SU-DHL-6 (cell line): ENCODE data around the gene RNFT2.

Experiments
- H2AFZ ChIP-seq: fragments of 200-600 bp; sonication (generic); 2 replicates; pipeline ENCODE4 v1.6.1; 2014; ENCODE audit warnings: low read depth, mild to moderate bottlenecking, moderate library complexity, mixed read lengths, antibody characterized with exemption, low read length; ENCODE audit not compliant: severe bottlenecking
- H3F3A ChIP-seq: fragments of 200-600 bp; shearing (Covaris generic); 2 replicates; pipeline ENCODE4 v1.6.0; 2016; ENCODE audit warnings: antibody characterized with exemption, mild to moderate bottlenecking; ENCODE audit not compliant: insufficient read depth
- H3K27ac ChIP-seq: fragments of 200-600 bp; sonication (generic); 2 replicates; pipeline ENCODE4 v1.5.1; 2016; ENCODE audit warnings: low read depth, mild to moderate bottlenecking, low read length, moderate library complexity, mixed read lengths
- H3K27me3 ChIP-seq: fragments of 200-600 bp; sonication (generic), shearing (Covaris generic); 2 replicates; pipeline ENCODE4 v1.6.0; 2014; ENCODE audit warnings: mild to moderate bottlenecking, low read length
- H3K36me3 ChIP-seq: fragments of 200-600 bp; sonication (generic); 2 replicates; pipeline ENCODE4 v1.6.1; 2014; ENCODE audit warnings: mild to moderate bottlenecking, low read length, mixed read lengths
- H3K4me2 ChIP-seq: fragments of 300-600, 200-600 bp; shearing (Covaris generic), sonication (generic); 2 replicates; pipeline ENCODE4 v1.6.0; 2014; ENCODE audit warnings: low read length, low read depth, mild to moderate bottlenecking; ENCODE audit not compliant: poor library complexity, severe bottlenecking
- H3K4me3 ChIP-seq: fragments of 200-600 bp; sonication (generic); 2 replicates; pipeline ENCODE4 v1.5.1; 2014; ENCODE audit warnings: antibody characterized with exemption, low read length, mild to moderate bottlenecking, mixed read lengths; ENCODE audit not compliant: insufficient read depth, poor library complexity, severe bottlenecking
- H3K79me2 ChIP-seq: fragments of 200-600 bp; sonication (generic); 2 replicates; pipeline ENCODE4 v1.6.1; 2014; ENCODE audit warnings: mild to moderate bottlenecking, low read length, moderate library complexity; ENCODE audit not compliant: insufficient read depth
- H3K9ac ChIP-seq: fragments of 200-600 bp; sonication (generic); 2 replicates; pipeline ENCODE4 v1.7.0; 2014; ENCODE audit warnings: mild to moderate bottlenecking, low read length
- H3K9me2 ChIP-seq: fragments of 200-600 bp; sonication (generic); replicated peaks from 2 replicates; pipeline ENCODE4 v1.6.1; 2014; ENCODE audit warnings: low read length; ENCODE audit not compliant: insufficient read depth
- H3K9me3 ChIP-seq: fragments of 200-600 bp; sonication (generic); 2 replicates; pipeline ENCODE4 v1.6.1; 2014; ENCODE audit warnings: low read length, mixed read lengths; ENCODE audit not compliant: insufficient read depth
- H4K20me1 ChIP-seq: fragments of 200-600 bp; sonication (generic); 2 replicates; pipeline ENCODE4 v1.6.1; 2014; ENCODE audit warnings: low read depth, mild to moderate bottlenecking, antibody characterized with exemption, low read length, moderate library complexity, mixed read lengths
- EZH2phosphoT487 ChIP-seq: fragments of 200-600 bp; sonication (generic), shearing (Covaris generic); conservative IDR thresholded peaks from 2 replicates; pipeline ENCODE4 v1.6.1; 2018; ENCODE audit warnings: mild to moderate bottlenecking, antibody characterized with exemption, low read length, moderate library complexity, mixed read lengths
- TF ChIP-seq, protein P1 (sequence below): fragments of 200-600 bp; sonication (generic); IDR thresholded peaks from one replicate; pipeline ENCODE4 v1.5.1; 2017; ENCODE audit warnings: antibody characterized with exemption, mild to moderate bottlenecking, low read length, moderate library complexity; ENCODE audit not compliant: insufficient read depth, poor library complexity, severe bottlenecking

The RNFT2 gene

DNA sequence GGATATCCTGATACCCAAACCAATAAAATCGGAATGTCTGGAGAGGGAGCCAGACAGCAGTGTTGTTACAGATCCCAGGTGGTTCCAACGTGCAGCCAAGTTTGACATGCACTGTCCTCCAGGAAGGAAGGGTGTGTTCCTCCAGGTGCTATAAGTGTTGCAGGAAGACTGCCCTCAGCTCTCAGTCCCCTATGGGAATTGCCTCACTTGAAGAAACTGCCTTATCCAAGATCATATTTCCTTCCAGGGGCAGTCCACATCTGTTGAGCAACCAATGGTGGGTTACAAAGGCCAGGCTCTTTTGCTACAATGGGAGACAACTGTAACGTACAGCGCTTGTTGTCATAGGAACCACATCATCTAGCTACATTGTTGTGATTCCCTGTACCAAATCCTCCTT is 159.4 kb downstream of the RNFT2 start:
- no peak overlapping the region for H3K9ac ChIP-seq
- no peak overlapping the region for H3K4me2 ChIP-seq

DNA sequence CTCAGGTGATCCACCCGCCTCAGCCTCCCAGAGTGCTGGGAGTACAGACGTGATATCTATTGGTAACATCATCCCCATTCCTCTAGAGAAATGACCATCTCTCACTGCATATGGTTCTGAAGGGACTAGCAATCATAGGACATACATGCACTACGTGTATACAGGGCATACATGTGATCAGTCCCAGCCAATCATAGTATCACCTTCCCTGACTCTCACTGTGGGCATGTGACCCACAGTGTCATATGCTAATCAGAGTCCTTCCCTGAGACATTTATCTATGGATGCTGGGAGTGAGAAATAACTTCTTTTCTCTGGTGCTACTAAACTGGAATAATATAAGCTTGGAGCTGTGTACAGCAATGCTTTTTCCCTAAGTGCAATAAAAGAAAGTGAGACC is 160.6 kb downstream of the RNFT2 start:
- Histone ChIP-seq H3K27me3 (no peaks in the 10 kb centered on the region), H3K79me2 (no peaks in the 10 kb centered on the region), H3F3A (no peaks in the 10 kb centered on the region), H3K36me3 (no peaks in the 10 kb centered on the region), H3K4me2 (no peak overlapping the region), H3K9ac (no peak overlapping the region), H3K4me3 (no peak overlapping the region), H4K20me1 (no peaks in the 10 kb centered on the region), H3K9me3 (no peaks in the 10 kb centered on the region), H3K27ac (no peak overlapping the region), H2AFZ (no peak overlapping the region), H3K9me2 (no peaks in the 10 kb centered on the region)
- TF ChIP-seq, protein P1, sequence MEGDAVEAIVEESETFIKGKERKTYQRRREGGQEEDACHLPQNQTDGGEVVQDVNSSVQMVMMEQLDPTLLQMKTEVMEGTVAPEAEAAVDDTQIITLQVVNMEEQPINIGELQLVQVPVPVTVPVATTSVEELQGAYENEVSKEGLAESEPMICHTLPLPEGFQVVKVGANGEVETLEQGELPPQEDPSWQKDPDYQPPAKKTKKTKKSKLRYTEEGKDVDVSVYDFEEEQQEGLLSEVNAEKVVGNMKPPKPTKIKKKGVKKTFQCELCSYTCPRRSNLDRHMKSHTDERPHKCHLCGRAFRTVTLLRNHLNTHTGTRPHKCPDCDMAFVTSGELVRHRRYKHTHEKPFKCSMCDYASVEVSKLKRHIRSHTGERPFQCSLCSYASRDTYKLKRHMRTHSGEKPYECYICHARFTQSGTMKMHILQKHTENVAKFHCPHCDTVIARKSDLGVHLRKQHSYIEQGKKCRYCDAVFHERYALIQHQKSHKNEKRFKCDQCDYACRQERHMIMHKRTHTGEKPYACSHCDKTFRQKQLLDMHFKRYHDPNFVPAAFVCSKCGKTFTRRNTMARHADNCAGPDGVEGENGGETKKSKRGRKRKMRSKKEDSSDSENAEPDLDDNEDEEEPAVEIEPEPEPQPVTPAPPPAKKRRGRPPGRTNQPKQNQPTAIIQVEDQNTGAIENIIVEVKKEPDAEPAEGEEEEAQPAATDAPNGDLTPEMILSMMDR, result no peak
- no peak for TF ChIP-seq EZH2phosphoT487

More for the DNA sequence above, 159.4 kb downstream of the RNFT2 start:
- H2AFZ ChIP-seq, result no peak overlapping the region
- H4K20me1 ChIP-seq, result no peaks in the 10 kb centered on the region
- TF ChIP-seq, protein P1, result no peak
- TF ChIP-seq EZH2phosphoT487, result no peak
- H3K9me2 ChIP-seq, result no peaks in the 10 kb centered on the region
- no peak overlapping the region for H3K27ac ChIP-seq
- H3K9me3 ChIP-seq, result no peaks in the 10 kb centered on the region
- no peaks in the 10 kb centered on the region for H3K27me3 ChIP-seq
- no peaks in the 10 kb centered on the region for H3K36me3 ChIP-seq
- no peak overlapping the region for H3K4me3 ChIP-seq
- H3K79me2 ChIP-seq, result no peaks in the 10 kb centered on the region
- H3F3A ChIP-seq, result no peaks in the 10 kb centered on the region

DNA sequence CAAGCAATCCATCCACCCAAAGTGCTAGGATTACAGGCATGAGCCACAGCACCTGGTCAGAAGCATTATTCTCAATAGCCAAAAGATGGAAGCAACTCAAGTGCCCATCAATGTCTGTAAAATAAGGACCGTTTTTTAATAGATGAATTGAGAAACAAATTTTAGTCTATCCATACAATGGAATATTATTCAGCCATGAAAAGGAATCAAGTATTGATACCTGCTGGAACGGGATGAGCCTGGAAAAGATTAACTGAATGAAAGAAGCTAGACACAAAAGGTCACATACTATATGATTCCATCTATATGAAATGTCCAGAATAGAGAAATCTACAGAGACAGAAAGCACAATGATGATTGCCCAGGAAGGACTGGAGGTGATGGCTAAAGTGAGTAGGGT is 163.5 kb downstream of the RNFT2 start:
- Histone ChIP-seq H3K79me2 (no peaks in the 10 kb centered on the region), H3K9me3 (no peaks in the 10 kb centered on the region), H3K9me2 (no peaks in the 10 kb centered on the region), H3K27ac (no peak overlapping the region), H3K36me3 (no peaks in the 10 kb centered on the region), H3F3A (no peaks in the 10 kb centered on the region), H3K4me3 (no peak overlapping the region), H4K20me1 (no peaks in the 10 kb centered on the region), H3K4me2 (no peak overlapping the region), H3K9ac (no peak overlapping the region), H3K27me3 (no peaks in the 10 kb centered on the region), H2AFZ (no peak overlapping the region)
- TF ChIP-seq, protein P1, result no peak
